SU-DHL-6 (cell line): ENCODE measurements around the gene RAX2.

Experiments
- H2AFZ ChIP-seq: fragments of 200-600 bp; sonication (generic); 2 replicates; pipeline ENCODE4 v1.6.1; 2014; ENCODE audit warnings: low read depth, mild to moderate bottlenecking, moderate library complexity, mixed read lengths, antibody characterized with exemption, low read length; ENCODE audit not compliant: severe bottlenecking
- H3F3A ChIP-seq: fragments of 200-600 bp; shearing (Covaris generic); 2 replicates; pipeline ENCODE4 v1.6.0; 2016; ENCODE audit warnings: antibody characterized with exemption, mild to moderate bottlenecking; ENCODE audit not compliant: insufficient read depth
- H3K27ac ChIP-seq: fragments of 200-600 bp; sonication (generic); 2 replicates; pipeline ENCODE4 v1.5.1; 2016; ENCODE audit warnings: low read depth, mild to moderate bottlenecking, low read length, moderate library complexity, mixed read lengths
- H3K27me3 ChIP-seq: fragments of 200-600 bp; sonication (generic), shearing (Covaris generic); 2 replicates; pipeline ENCODE4 v1.6.0; 2014; ENCODE audit warnings: mild to moderate bottlenecking, low read length
- H3K36me3 ChIP-seq: fragments of 200-600 bp; sonication (generic); 2 replicates; pipeline ENCODE4 v1.6.1; 2014; ENCODE audit warnings: mild to moderate bottlenecking, low read length, mixed read lengths
- H3K4me2 ChIP-seq: fragments of 300-600, 200-600 bp; shearing (Covaris generic), sonication (generic); 2 replicates; pipeline ENCODE4 v1.6.0; 2014; ENCODE audit warnings: low read length, low read depth, mild to moderate bottlenecking; ENCODE audit not compliant: poor library complexity, severe bottlenecking
- H3K4me3 ChIP-seq: fragments of 200-600 bp; sonication (generic); 2 replicates; pipeline ENCODE4 v1.5.1; 2014; ENCODE audit warnings: antibody characterized with exemption, low read length, mild to moderate bottlenecking, mixed read lengths; ENCODE audit not compliant: insufficient read depth, poor library complexity, severe bottlenecking
- H3K79me2 ChIP-seq: fragments of 200-600 bp; sonication (generic); 2 replicates; pipeline ENCODE4 v1.6.1; 2014; ENCODE audit warnings: mild to moderate bottlenecking, low read length, moderate library complexity; ENCODE audit not compliant: insufficient read depth
- H3K9ac ChIP-seq: fragments of 200-600 bp; sonication (generic); 2 replicates; pipeline ENCODE4 v1.7.0; 2014; ENCODE audit warnings: mild to moderate bottlenecking, low read length
- H3K9me2 ChIP-seq: fragments of 200-600 bp; sonication (generic); replicated peaks from 2 replicates; pipeline ENCODE4 v1.6.1; 2014; ENCODE audit warnings: low read length; ENCODE audit not compliant: insufficient read depth
- H3K9me3 ChIP-seq: fragments of 200-600 bp; sonication (generic); 2 replicates; pipeline ENCODE4 v1.6.1; 2014; ENCODE audit warnings: low read length, mixed read lengths; ENCODE audit not compliant: insufficient read depth
- H4K20me1 ChIP-seq: fragments of 200-600 bp; sonication (generic); 2 replicates; pipeline ENCODE4 v1.6.1; 2014; ENCODE audit warnings: low read depth, mild to moderate bottlenecking, antibody characterized with exemption, low read length, moderate library complexity, mixed read lengths
- CTCF ChIP-seq: fragments of 200-600 bp; sonication (generic); IDR thresholded peaks from one replicate; pipeline ENCODE4 v1.5.1; 2017; ENCODE audit warnings: antibody characterized with exemption, mild to moderate bottlenecking, low read length, moderate library complexity; ENCODE audit not compliant: insufficient read depth, poor library complexity, severe bottlenecking
- EZH2phosphoT487 ChIP-seq: fragments of 200-600 bp; sonication (generic), shearing (Covaris generic); conservative IDR thresholded peaks from 2 replicates; pipeline ENCODE4 v1.6.1; 2018; ENCODE audit warnings: mild to moderate bottlenecking, antibody characterized with exemption, low read length, moderate library complexity, mixed read lengths

RAX2 gene

GRCh38 chr19:3810708-3811355, 38.8 kb upstream of the RAX2 start:
- Histone ChIP-seq H3F3A (no peaks in the 10 kb centered on the region), H3K27ac (no peak overlapping the region), H3K36me3 (no peaks in the 10 kb centered on the region), H3K79me2 (no peaks in the 10 kb centered on the region), H3K4me2 (no peak overlapping the region), H3K9ac (no peak overlapping the region), H3K27me3 (no peaks in the 10 kb centered on the region), H3K9me3 (no peaks in the 10 kb centered on the region), H4K20me1 (no peaks in the 10 kb centered on the region), H3K9me2 (no peaks in the 10 kb centered on the region), H3K4me3 (no peak overlapping the region), H2AFZ (no peak overlapping the region)
- no peak for TF ChIP-seq CTCF
- no peak for TF ChIP-seq EZH2phosphoT487

- Histone ChIP-seq H2AFZ (no peak overlapping the region), H3K9me2 (no peaks in the 10 kb centered on the region), H3F3A (no peaks in the 10 kb centered on the region), H3K4me3 (no peak overlapping the region), H4K20me1 (no peaks in the 10 kb centered on the region), H3K36me3 (no peaks in the 10 kb centered on the region), H3K27me3 (no peaks in the 10 kb centered on the region), H3K27ac (no peak overlapping the region), H3K9me3 (no peaks in the 10 kb centered on the region), H3K4me2 (no peak overlapping the region), H3K79me2 (no peaks in the 10 kb centered on the region), H3K9ac (no peak overlapping the region)
- TF ChIP-seq EZH2phosphoT487 = no peak
- no peak for TF ChIP-seq CTCF
Measured at GRCh38 chr19:3809881-3810707, 38.1 kb upstream of the RAX2 start.

GRCh38 chr19:3808420-3809143, 36.6 kb upstream of the RAX2 start:
- Histone ChIP-seq H3K9me2 (no peaks in the 10 kb centered on the region), H3K27me3 (no peaks in the 10 kb centered on the region), H3K27ac (no peak overlapping the region), H3K4me3 (no peak overlapping the region), H3K79me2 (no peaks in the 10 kb centered on the region), H3K4me2 (no peak overlapping the region), H3F3A (no peaks in the 10 kb centered on the region), H2AFZ (no peak overlapping the region), H3K36me3 (no peaks in the 10 kb centered on the region), H3K9me3 (no peaks in the 10 kb centered on the region), H4K20me1 (no peaks in the 10 kb centered on the region), H3K9ac (no peak overlapping the region)
- TF ChIP-seq EZH2phosphoT487 (no peak), CTCF (no peak)
